Mammary epithelial cell (primary cell): ENCODE data around the gene NUP62CL.

Experiments
- EZH2 ChIP-seq: IDR thresholded peaks from 2 replicates; pipeline ENCODE4 v1.6.1; 2012; ENCODE audit warnings: low read length, inconsistent platforms, borderline replicate concordance
- TF ChIP-seq, protein P1 (sequence below), 2 donors: IDR thresholded peaks in 1 of 2; conservative IDR thresholded peaks in 1 of 2; 2 replicates each; pipeline ENCODE4 v1.5.1; 2011 to 2012; ENCODE audit warnings: inconsistent platforms in 2 of 2, low read length in 2 of 2, mild to moderate bottlenecking in 2 of 2, control low read depth in 1 of 2, low read depth in 1 of 2; ENCODE audit not compliant: insufficient read depth in 1 of 2; ENCODE audit errors: extremely low read depth in 1 of 2

DNA sequence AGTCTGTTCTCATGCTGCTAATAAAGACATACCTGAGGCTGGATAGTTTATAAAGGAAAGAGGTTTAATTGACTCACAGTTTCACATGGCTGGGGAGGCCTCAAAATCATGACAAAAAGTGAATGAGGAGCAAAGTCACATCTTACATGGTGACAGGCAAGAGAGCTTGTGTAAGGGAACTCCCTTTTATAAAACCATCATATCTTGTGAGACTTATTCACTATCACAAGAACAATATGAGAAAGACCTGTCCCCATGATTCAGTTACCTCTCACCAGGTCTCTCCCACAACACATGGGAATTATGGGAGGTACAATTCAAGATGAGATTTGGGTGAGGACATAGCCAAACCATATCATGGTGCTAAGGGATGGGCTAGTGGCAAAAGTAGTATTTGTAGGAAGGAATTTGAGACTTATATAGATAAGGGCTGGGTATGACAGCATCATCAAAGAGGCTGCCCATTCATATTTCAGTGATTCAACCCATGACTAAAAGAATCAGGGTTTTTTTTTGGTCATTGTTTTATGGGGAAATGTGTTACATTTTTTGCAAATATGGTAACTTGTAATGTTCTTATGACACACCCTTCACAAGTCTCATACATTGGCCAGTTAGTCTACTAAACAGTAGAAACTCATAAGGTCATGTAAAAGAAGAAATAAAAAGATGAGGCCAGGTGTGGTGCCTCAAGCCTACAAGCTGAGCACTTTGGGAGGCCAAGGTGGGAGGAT lies 34.7 kb downstream of the NUP62CL start:
- no peak for TF ChIP-seq EZH2
- TF ChIP-seq, protein P1, sequence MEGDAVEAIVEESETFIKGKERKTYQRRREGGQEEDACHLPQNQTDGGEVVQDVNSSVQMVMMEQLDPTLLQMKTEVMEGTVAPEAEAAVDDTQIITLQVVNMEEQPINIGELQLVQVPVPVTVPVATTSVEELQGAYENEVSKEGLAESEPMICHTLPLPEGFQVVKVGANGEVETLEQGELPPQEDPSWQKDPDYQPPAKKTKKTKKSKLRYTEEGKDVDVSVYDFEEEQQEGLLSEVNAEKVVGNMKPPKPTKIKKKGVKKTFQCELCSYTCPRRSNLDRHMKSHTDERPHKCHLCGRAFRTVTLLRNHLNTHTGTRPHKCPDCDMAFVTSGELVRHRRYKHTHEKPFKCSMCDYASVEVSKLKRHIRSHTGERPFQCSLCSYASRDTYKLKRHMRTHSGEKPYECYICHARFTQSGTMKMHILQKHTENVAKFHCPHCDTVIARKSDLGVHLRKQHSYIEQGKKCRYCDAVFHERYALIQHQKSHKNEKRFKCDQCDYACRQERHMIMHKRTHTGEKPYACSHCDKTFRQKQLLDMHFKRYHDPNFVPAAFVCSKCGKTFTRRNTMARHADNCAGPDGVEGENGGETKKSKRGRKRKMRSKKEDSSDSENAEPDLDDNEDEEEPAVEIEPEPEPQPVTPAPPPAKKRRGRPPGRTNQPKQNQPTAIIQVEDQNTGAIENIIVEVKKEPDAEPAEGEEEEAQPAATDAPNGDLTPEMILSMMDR (conservative IDR thresholded peaks at IDR 0.05 in 1 of 2, IDR thresholded peaks at IDR 0.05 in 1 of 2; ENCODE audit: extremely low read depth in 1 of 2, insufficient read depth in 1 of 2, low read depth in 1 of 2, low read length in 2 of 2), result no peak
